Keratinocyte (primary cell): ENCODE measurements around the gene CS. TPM values are rescaled to one million over a fixed set of nuclear protein-coding genes. Genes with fewer than 3 reads are reported as not detected.

Source experiments
- DNase-seq: peaks from one replicate; pipeline ENCODE4 v3.0.0-alpha.2; 2011; ENCODE audit warnings: low read depth, missing footprints, low spot score
- FAIRE-seq: peaks from 2 replicates; lab custom pipeline; 2011; peaks lifted over from hg19 to GRCh38; lab: Jason Lieb, UNC
- H2AFZ ChIP-seq: 2 replicates; pipeline ENCODE4 v1.6.0; 2012; ENCODE audit warnings: low read length, control low read depth, inconsistent platforms; ENCODE audit not compliant: control insufficient read depth
- H3K27ac ChIP-seq: 2 replicates; pipeline ENCODE4 v1.5.1; 2011; ENCODE audit warnings: low read length; ENCODE audit not compliant: control insufficient read depth, insufficient read depth
- H3K27me3 ChIP-seq: 3 replicates; pipeline ENCODE4 v1.6.0; 2011; ENCODE audit warnings: low read length; ENCODE audit not compliant: control insufficient read depth, insufficient read depth; ENCODE audit errors: extremely low read depth
- H3K36me3 ChIP-seq, 2 experiments: 2 replicates in 1 of 2; 3 replicates in 1 of 2; pipeline ENCODE4 v1.5.1; 2011; ENCODE audit warnings: low read length in 2 of 2, mild to moderate bottlenecking in 1 of 2; ENCODE audit not compliant: control insufficient read depth in 2 of 2, insufficient read depth in 2 of 2; ENCODE audit errors: extremely low read depth in 1 of 2
- H3K4me1 ChIP-seq: 3 replicates; pipeline ENCODE4 v1.5.1; 2011; ENCODE audit warnings: low read length; ENCODE audit not compliant: control insufficient read depth, insufficient read depth; ENCODE audit errors: extremely low read depth
- H3K4me2 ChIP-seq: 3 replicates; pipeline ENCODE4 v1.6.0; 2011; ENCODE audit warnings: low read depth, low read length; ENCODE audit not compliant: control insufficient read depth, insufficient read depth; ENCODE audit errors: extremely low read depth
- H3K4me3 ChIP-seq, 3 experiments: fragments of 200-600 bp in 1 of 3; sonication (generic) in 1 of 3; 2 replicates in 2 of 3; 3 replicates in 1 of 3; pipeline ENCODE4 v1.5.1; 2011 to 2016; ENCODE audit warnings: low read length in 3 of 3, mild to moderate bottlenecking in 3 of 3, control low read depth in 2 of 3, inconsistent platforms in 1 of 3, low read depth in 1 of 3, mixed read lengths in 1 of 3, mixed run types in 1 of 3, moderate library complexity in 1 of 3; ENCODE audit not compliant: control insufficient read depth in 2 of 3, insufficient read depth in 2 of 3; ENCODE audit errors: extremely low read depth in 1 of 3
- H3K79me2 ChIP-seq: 2 replicates; pipeline ENCODE4 v1.6.0; 2012; ENCODE audit warnings: low read length; ENCODE audit not compliant: control insufficient read depth, insufficient read depth
- H3K9ac ChIP-seq: 3 replicates; pipeline ENCODE4 v1.6.0; 2011; ENCODE audit warnings: low read length; ENCODE audit not compliant: control insufficient read depth, insufficient read depth; ENCODE audit errors: extremely low read depth
- H3K9me1 ChIP-seq: 3 replicates; pipeline ENCODE4 v1.6.0; 2011; ENCODE audit warnings: low read length; ENCODE audit not compliant: control insufficient read depth, insufficient read depth; ENCODE audit errors: extremely low read depth
- H3K9me3 ChIP-seq: 2 replicates; pipeline ENCODE4 v1.5.1; 2012; ENCODE audit warnings: low read depth, low read length; ENCODE audit not compliant: control insufficient read depth
- H4K20me1 ChIP-seq: 3 replicates; pipeline ENCODE4 v1.6.0; 2011; ENCODE audit warnings: low read length; ENCODE audit not compliant: control insufficient read depth, insufficient read depth; ENCODE audit errors: extremely low read depth
- CTCF ChIP-seq, 3 experiments: IDR thresholded peaks in 1 of 3; conservative IDR thresholded peaks in 1 of 3; optimal IDR thresholded peaks in 1 of 3; 2 replicates in 2 of 3; 3 replicates in 1 of 3; pipeline versions ENCODE3 to v1.5.1; 2011; ENCODE audit warnings: low read length in 3 of 3, mild to moderate bottlenecking in 3 of 3, moderate library complexity in 2 of 3, control low read depth in 1 of 3, inconsistent platforms in 1 of 3; ENCODE audit not compliant: insufficient read depth in 2 of 3; ENCODE audit errors: extremely low read depth in 1 of 3
- EZH2 ChIP-seq: IDR thresholded peaks from one replicate; pipeline ENCODE4 v1.6.1; 2012; ENCODE audit warnings: inconsistent platforms, mild to moderate bottlenecking, low read length, moderate library complexity
- dilution Hi-C: fragments of 300-500 bp; cut with MboI; formaldehyde crosslinking; loops from one replicate; pipeline ENCODE4 v1.7.0; 2020; ENCODE audit warnings: low sequenced_read_pairs; ENCODE audit not compliant: extremely low pct_ligation_motif_present
- polyA plus RNA-seq, 5 experiments: library from polyadenylated mRNA; depleted of rRNA in 3 of 5; stranded (reverse) in 3 of 5; stranded (forward) in 1 of 5; unstranded in 1 of 5; fragments of >200 nt; gene quantifications; 1 replicate in 1 of 5; 2 replicates in 3 of 5; 3 replicates in 1 of 5; pipeline versions ENCODE4 v1.2.1 to v1.2.3, GENCODE V29; 2011 to 2012; ENCODE audit warnings: missing spikeins in 2 of 5, low read depth in 1 of 5, low replicate concordance in 1 of 5

Gene CS
- polyA plus RNA-seq, 1 donor (not counting 4 experiments of a cell fraction or from before 2014, with no cell fraction given), result 105 TPM

- peak overlapping the region; percentile 49 for H3K27ac ChIP-seq
- no peaks in the 10 kb centered on the region for H4K20me1 ChIP-seq
- peaks cover 26% of the 10 kb centered on the region for H3K79me2 ChIP-seq
- H2AFZ ChIP-seq, result peak overlapping the region; percentile 94
- peak overlapping the region; percentile 60 for H3K9ac ChIP-seq
- H3K36me3 ChIP-seq, result peaks cover 0 to 4% of the 10 kb centered on the region in 2 experiments
- H3K9me3 ChIP-seq, result no peaks in the 10 kb centered on the region
- H3K4me1 ChIP-seq, result peaks cover 24% of the 10 kb centered on the region
- no peaks in the 10 kb centered on the region for H3K27me3 ChIP-seq
- no peak for DNase-seq
- peak overlapping the region; percentile 95 for H3K4me2 ChIP-seq
- no peaks in the 10 kb centered on the region for H3K9me1 ChIP-seq
- peak overlapping the region; percentile 44 to 87 (median 55) for H3K4me3 ChIP-seq
- dilution Hi-C loops, result no loop called here
- FAIRE-seq, result no peak
- TF ChIP-seq EZH2 (no peak), CTCF (optimal IDR thresholded peaks at IDR 0.05 in 1 of 3, IDR thresholded peaks at IDR 0.05 in 1 of 3, conservative IDR thresholded peaks at IDR 0.05 in 1 of 3; ENCODE audit: extremely low read depth in 1 of 3, insufficient read depth in 2 of 3, low read length in 3 of 3) (no peak)
These were observed 76.5 kb downstream of the CS start for GRCh38 chr12:56223571-56224101.

- H3K9ac ChIP-seq, result peak overlapping the region; percentile 92
- H3K79me2 ChIP-seq, result peaks cover 30% of the 10 kb centered on the region
- peak overlapping the region; percentile 89 to 98 (median 94) for H3K4me3 ChIP-seq
- peak overlapping the region; percentile 98 for H3K4me2 ChIP-seq
- dilution Hi-C loops, result no loop called here
- H3K36me3 ChIP-seq, result peaks cover under 1 to 4% of the 10 kb centered on the region in 2 experiments
- DNase-seq, result no peak
- no peaks in the 10 kb centered on the region for H3K27me3 ChIP-seq
- peaks cover 24% of the 10 kb centered on the region for H3K4me1 ChIP-seq
- H2AFZ ChIP-seq, result peak overlapping the region; percentile 73
- H4K20me1 ChIP-seq, result no peaks in the 10 kb centered on the region
- H3K27ac ChIP-seq, result peak overlapping the region; percentile 84
- TF ChIP-seq CTCF (optimal IDR thresholded peaks at IDR 0.05 in 1 of 3, IDR thresholded peaks at IDR 0.05 in 1 of 3, conservative IDR thresholded peaks at IDR 0.05 in 1 of 3; ENCODE audit: extremely low read depth in 1 of 3, insufficient read depth in 2 of 3, low read length in 3 of 3) (no peak), EZH2 (no peak)
- no peaks in the 10 kb centered on the region for H3K9me3 ChIP-seq
- no peak for FAIRE-seq
- no peaks in the 10 kb centered on the region for H3K9me1 ChIP-seq
These were observed 77.6 kb downstream of the CS start for GRCh38 chr12:56222531-56222895.
